Uterus (tissue), 4 donors: ENCODE data around the gene DSC3. TPM values are rescaled to one million over a fixed set of nuclear protein-coding genes. Genes with fewer than 3 reads are reported as not detected.

ENCODE experiments used
- DNase-seq, 2 donors: peaks; one replicate each; pipeline ENCODE4 v3.0.0-alpha.2; 2019 to 2020
- H3K27ac ChIP-seq, 2 donors: fragments of 200-600 bp; sonication (generic); 1 replicate in 1 of 2; 2 replicates in 1 of 2; pipeline ENCODE4 v1.5.1; 2016 to 2018
- H3K27me3 ChIP-seq, 2 donors: fragments of 200-600 bp; sonication (generic); one replicate each; pipeline ENCODE4 v1.5.1; 2018 to 2019; ENCODE audit warnings: control low read depth in 1 of 2
- H3K36me3 ChIP-seq, 2 donors: fragments of 200-600 bp; sonication (generic); one replicate each; pipeline ENCODE4 v1.5.1; 2019; ENCODE audit warnings: control low read depth in 1 of 2
- H3K4me1 ChIP-seq, 2 donors: fragments of 200-600 bp; sonication (generic); one replicate each; pipeline ENCODE4 v1.5.1; 2018 to 2019; ENCODE audit warnings: control low read depth in 1 of 2
- H3K4me3 ChIP-seq, 2 donors: fragments of 200-600 bp; sonication (generic); 1 replicate in 1 of 2; 2 replicates in 1 of 2; pipeline ENCODE4 v1.5.1; 2018 to 2019; ENCODE audit warnings: mild to moderate bottlenecking in 1 of 2
- H3K9me3 ChIP-seq, 2 donors: fragments of 200-600 bp; sonication (generic); one replicate each; pipeline ENCODE4 v1.5.1; 2019; ENCODE audit warnings: control low read depth in 1 of 2
- POLR2A ChIP-seq, 2 donors: fragments of 450-650 bp; IDR thresholded peaks; one replicate each; pipeline ENCODE4 v1.6.1; 2016; ENCODE audit warnings: antibody characterized with exemption in 2 of 2, mild to moderate bottlenecking in 1 of 2, moderate library complexity in 1 of 2
- intact Hi-C: fragments of 100-400 bp; cut with DNase I; formaldehyde crosslinking; loops from one replicate; pipeline ENCODE4 v1.15.1; 2023; ENCODE audit warnings: low total_unique reads
- total RNA-seq, 4 donors: library from RNA; depleted of rRNA in 3 of 4; stranded (reverse); fragments of >200 nt in 3 of 4; gene quantifications; one replicate each; pipeline versions ENCODE4 v1.1.0 to v1.2.4, GENCODE V29; 2014 to 2023
- TF ChIP-seq, protein P1 (sequence below), 4 experiments: fragments of 200-600 bp in 2 of 4; fragments of 450-650 bp in 2 of 4; sonication (generic) in 2 of 4; IDR thresholded peaks; one replicate each; pipeline ENCODE4 v1.5.1; 2016 to 2019; ENCODE audit warnings: antibody characterized with exemption in 4 of 4, mild to moderate bottlenecking in 2 of 4, moderate library complexity in 1 of 4
- donor health status: DM: yes; HTN: yes; CAD: no.

Gene DSC3
- total RNA-seq, 4 donors from 2014 or later = 1.3 to 15.7 TPM; not detected in 2

DNA sequence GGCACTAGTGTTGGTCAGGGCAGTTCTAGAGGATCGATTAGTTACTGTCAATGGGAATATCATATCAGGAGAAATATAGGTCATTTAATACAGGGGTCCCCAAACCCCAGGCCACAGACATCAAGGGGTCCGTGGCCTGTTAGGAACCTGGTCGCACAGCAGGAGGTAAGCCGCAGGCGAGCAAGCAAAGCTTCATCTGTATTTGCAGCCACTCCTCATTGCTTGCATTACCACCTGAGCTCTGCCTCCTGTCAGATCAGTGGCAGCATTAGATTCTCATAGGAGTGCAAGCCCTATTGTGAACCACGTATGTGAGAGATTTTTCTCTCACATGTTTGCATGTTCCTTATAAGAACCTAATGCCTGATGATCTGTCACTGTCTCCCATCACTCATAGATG, 81.9 kb downstream of the DSC3 start:
- intact Hi-C loops = no loop called here
- Histone ChIP-seq H3K27ac (no peak overlapping the region), H3K4me3 (no peak overlapping the region), H3K4me1 (no peaks in the 10 kb centered on the region), H3K27me3 (no peaks in the 10 kb centered on the region), H3K9me3 (no peaks in the 10 kb centered on the region), H3K36me3 (no peaks in the 10 kb centered on the region)
- DNase-seq = no peak
- TF ChIP-seq, protein P1, sequence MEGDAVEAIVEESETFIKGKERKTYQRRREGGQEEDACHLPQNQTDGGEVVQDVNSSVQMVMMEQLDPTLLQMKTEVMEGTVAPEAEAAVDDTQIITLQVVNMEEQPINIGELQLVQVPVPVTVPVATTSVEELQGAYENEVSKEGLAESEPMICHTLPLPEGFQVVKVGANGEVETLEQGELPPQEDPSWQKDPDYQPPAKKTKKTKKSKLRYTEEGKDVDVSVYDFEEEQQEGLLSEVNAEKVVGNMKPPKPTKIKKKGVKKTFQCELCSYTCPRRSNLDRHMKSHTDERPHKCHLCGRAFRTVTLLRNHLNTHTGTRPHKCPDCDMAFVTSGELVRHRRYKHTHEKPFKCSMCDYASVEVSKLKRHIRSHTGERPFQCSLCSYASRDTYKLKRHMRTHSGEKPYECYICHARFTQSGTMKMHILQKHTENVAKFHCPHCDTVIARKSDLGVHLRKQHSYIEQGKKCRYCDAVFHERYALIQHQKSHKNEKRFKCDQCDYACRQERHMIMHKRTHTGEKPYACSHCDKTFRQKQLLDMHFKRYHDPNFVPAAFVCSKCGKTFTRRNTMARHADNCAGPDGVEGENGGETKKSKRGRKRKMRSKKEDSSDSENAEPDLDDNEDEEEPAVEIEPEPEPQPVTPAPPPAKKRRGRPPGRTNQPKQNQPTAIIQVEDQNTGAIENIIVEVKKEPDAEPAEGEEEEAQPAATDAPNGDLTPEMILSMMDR (IDR thresholded peaks at IDR 0.05) = no peak
- TF ChIP-seq POLR2A (IDR thresholded peaks at IDR 0.05) = no peak

DNA sequence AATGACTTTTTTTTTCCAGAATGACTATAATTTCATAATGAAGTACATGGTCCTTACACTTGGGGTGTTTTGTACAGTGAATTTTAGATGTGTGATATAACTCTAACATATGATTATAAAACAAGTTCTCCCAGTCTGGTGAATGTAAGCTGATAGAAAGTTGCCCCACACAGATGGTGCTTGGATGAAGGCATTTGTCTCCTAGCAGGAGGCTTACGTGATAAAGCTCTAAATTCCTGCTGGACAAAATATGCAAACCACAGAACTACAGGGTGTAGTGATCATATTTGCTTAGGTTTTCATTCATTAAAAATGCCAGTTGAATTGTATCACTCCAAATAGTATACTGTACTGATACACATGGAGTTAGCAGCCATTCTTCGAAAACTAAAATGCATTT, 85.5 kb downstream of the DSC3 start:
- H3K9me3 ChIP-seq = no peaks in the 10 kb centered on the region
- H3K27me3 ChIP-seq = no peaks in the 10 kb centered on the region
- H3K4me3 ChIP-seq = no peak overlapping the region
- H3K4me1 ChIP-seq = no peaks in the 10 kb centered on the region
- no peak overlapping the region for H3K27ac ChIP-seq
- intact Hi-C loops = no loop called here
- TF ChIP-seq, protein P1 (IDR thresholded peaks at IDR 0.05) = no peak
- TF ChIP-seq POLR2A (IDR thresholded peaks at IDR 0.05) = no peak
- no peaks in the 10 kb centered on the region for H3K36me3 ChIP-seq
- no peak for DNase-seq

DNA sequence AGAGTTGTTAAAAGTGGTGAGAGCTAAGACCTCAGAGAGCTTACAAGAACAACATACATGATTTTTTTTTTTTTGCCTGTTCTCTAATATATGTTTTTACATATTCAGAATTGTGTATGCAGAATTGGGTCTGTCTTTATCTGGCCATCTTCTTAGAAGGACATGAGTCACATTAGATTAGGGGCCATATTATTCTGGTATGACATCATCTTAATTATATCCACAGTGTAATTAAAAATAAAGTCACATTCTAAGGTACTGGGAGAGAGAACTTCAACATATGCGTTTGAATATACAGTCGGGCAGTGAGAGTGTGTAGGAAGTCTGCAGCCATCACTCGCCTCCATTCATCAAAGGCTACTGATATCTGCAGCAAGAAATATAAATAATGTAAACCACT, 88.3 kb downstream of the DSC3 start:
- no peaks in the 10 kb centered on the region for H3K9me3 ChIP-seq
- TF ChIP-seq, protein P1 (IDR thresholded peaks at IDR 0.05) = no peak
- TF ChIP-seq POLR2A (IDR thresholded peaks at IDR 0.05) = no peak
- H3K36me3 ChIP-seq = no peaks in the 10 kb centered on the region
- no peak overlapping the region for H3K27ac ChIP-seq
- no peak for DNase-seq
- H3K27me3 ChIP-seq = no peaks in the 10 kb centered on the region
- intact Hi-C loops = no loop called here
- no peak overlapping the region for H3K4me3 ChIP-seq
- H3K4me1 ChIP-seq = no peaks in the 10 kb centered on the region

DNA sequence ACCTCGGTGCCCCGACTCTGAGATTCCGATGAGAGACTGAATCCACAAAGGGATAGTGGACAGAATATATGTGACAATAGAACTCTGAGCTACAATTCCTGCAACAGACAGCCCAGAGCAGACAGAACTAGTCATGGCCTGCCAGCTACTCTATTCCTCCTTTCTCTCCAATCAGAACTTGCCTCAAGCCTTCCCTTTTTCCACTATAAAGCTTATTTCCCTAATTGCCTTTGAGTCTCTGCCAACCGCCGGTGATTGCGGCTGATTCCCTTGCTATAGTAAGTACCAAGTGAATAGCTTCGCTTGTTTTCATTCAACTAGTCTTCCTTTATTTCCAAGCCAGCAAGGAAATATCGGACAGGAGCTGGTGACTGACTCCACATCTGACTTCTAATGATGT, 96.8 kb downstream of the DSC3 start:
- H3K4me1 ChIP-seq = no peaks in the 10 kb centered on the region
- no peaks in the 10 kb centered on the region for H3K27me3 ChIP-seq
- TF ChIP-seq, protein P1 (IDR thresholded peaks at IDR 0.05) = no peak
- no peak for TF ChIP-seq POLR2A (IDR thresholded peaks at IDR 0.05)
- intact Hi-C loops = no loop called here
- peaks cover 0 to 4% of the 10 kb centered on the region in 2 donors for H3K9me3 ChIP-seq
- no peaks in the 10 kb centered on the region for H3K36me3 ChIP-seq
- no peak overlapping the region for H3K27ac ChIP-seq
- no peak overlapping the region for H3K4me3 ChIP-seq
- no peak for DNase-seq

DNA sequence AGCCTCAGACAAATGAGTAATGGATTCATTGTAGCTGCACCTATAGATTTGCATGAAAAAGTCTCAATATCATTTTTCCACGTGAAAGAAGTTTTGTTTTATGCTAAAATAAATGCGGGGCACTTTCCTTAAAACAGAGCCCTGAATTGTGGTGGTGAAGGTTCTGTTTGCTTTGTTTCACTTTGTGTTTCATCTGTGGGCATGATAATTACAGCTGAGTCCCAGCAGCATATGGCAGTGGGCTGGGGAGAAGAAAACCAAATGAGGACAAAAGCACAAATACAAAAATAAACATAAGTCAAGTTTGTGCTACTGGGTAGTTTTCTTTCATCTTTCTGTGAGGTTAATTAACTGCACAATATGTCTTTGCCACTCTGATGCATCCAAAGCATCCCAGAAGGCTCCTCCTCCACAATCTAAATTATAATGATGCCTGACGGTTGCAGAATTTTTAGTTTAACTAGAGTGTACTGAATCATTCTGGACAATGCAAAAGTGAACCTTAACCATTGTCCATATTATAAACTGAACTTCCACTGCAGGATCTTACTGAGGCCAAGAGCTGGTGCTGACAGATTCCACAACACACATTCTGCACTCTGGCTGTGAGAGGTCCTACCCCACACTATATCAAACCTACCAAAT, 97.6 kb downstream of the DSC3 start:
- intact Hi-C loops = no loop called here
- H3K27me3 ChIP-seq = no peaks in the 10 kb centered on the region
- no peaks in the 10 kb centered on the region for H3K36me3 ChIP-seq
- H3K9me3 ChIP-seq = peaks cover 0 to 4% of the 10 kb centered on the region in 2 donors
- TF ChIP-seq POLR2A (IDR thresholded peaks at IDR 0.05) = no peak
- TF ChIP-seq, protein P1 (IDR thresholded peaks at IDR 0.05) = no peak
- no peak overlapping the region for H3K4me3 ChIP-seq
- H3K4me1 ChIP-seq = no peaks in the 10 kb centered on the region
- H3K27ac ChIP-seq = no peak overlapping the region
- DNase-seq = no peak
